ENCODE measurements around the gene SUMF1. TPM values are rescaled to one million over a fixed set of nuclear protein-coding genes. Genes with fewer than 3 reads are reported as not detected.

The SUMF1 gene
- total and polyA plus RNA-seq, 2 of the 13 experiments (the other 11 are each of a cell fraction or from before 2014, with no cell fraction given): 18.5 to 28.9 TPM

DNA sequence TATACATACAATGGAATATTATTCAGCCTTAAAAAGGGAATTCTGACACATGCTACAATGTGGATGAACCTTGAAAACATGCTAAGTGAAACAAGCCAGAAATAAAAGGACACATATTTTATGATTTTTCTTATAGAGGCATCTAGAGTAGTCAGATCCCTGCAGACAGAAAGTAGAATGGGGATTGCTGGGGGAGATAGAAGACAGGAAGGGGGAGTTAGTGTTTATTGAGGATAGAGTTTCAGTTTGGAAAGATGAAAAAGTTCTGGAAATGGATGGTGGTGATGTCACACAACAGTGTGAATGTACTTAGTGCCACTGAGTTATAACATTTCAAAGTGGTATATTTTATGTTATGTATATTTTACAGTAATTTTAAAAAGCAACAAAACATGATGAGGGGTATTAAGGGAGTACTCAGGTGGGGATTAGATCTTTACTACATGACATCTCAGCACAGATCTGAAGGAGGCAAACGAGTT is 30.8 kb upstream of the SUMF1 start:
- POLR2A ChIA-PET: no interaction called here

More for the DNA sequence above, 30.8 kb upstream of the SUMF1 start:
- CTCF ChIA-PET (ENCODE audit: low intra/inter-chr PET ratio, low total read pairs): no interaction called here
- in situ Hi-C loops (cut with HindIII; ENCODE audit: extremely low pct_ligation_motif_present, low pct_unique_long_range_greater_than_20kb) (loop anchor here (5.0 kb wide), 1 partner anchor 69 kb away; no protein-coding TSS in a partner anchor), intact Hi-C loops (cut with micrococcal nuclease; ENCODE audit: unreplicated experiment) (loop anchor here (10.0 kb wide), 1 partner anchor 137 kb away; no protein-coding TSS in a partner anchor)
- Histone ChIP-seq H3K9ac (ENCODE audit: insufficient read depth, low read depth, low read length) (no peak overlapping the region), H3K36me3 (replicated peaks in 1 of 2; ENCODE audit: control insufficient read depth in 1 of 2, insufficient read depth in 2 of 2, low read length in 2 of 2) (peaks cover 0 to 4% of the 10 kb centered on the region in 2 experiments; a peak in 1 of 5 replicates), H3K4me2 (ENCODE audit: low read depth, low read length) (no peak overlapping the region), H2AFZ (ENCODE audit: low read length) (no peak overlapping the region), H4K20me1 (ENCODE audit: insufficient read depth, low read length) (no peaks in the 10 kb centered on the region), H3K4me3 (replicated peaks in 1 of 3; ENCODE audit: insufficient read depth in 1 of 3, low read depth in 2 of 3, low read length in 3 of 3) (no peak overlapping the region), H3K79me2 (ENCODE audit: insufficient read depth, low read length) (peaks cover 4% of the 10 kb centered on the region), H3K4me1 (ENCODE audit: insufficient read depth, low read length) (peaks cover 63% of the 10 kb centered on the region), H3K9me3 (ENCODE audit: low read length) (no peaks in the 10 kb centered on the region), H3K27me3 (ENCODE audit: control insufficient read depth in 1 of 2, insufficient read depth in 2 of 2, low read length in 2 of 2) (no peaks in the 10 kb centered on the region), H3K27ac (ENCODE audit: extremely low read length, insufficient read depth, low read length) (no peak overlapping the region)
- BruUV-seq (replicated peaks): no TSS peak
- DNase-seq (ENCODE audit: low spot score) (no peak), ATAC-seq (no peak), FAIRE-seq (no peak)
- 66% methylated on average over 1 of the region's 1 CpG for WGBS (ENCODE audit: low lambda C conversion rate)
- no peak for TF ChIP-seq TEAD2 (CRISPR knock-in tag; IDR thresholded peaks at IDR 0.05)
- no peak for TF ChIP-seq KAT8 (CRISPR knock-in tag; IDR thresholded peaks at IDR 0.05)
- TF ChIP-seq SP5 (CRISPR knock-in tag; IDR thresholded peaks at IDR 0.05; ENCODE audit: borderline replicate concordance, low read depth): no peak
- TF ChIP-seq, protein P1, sequence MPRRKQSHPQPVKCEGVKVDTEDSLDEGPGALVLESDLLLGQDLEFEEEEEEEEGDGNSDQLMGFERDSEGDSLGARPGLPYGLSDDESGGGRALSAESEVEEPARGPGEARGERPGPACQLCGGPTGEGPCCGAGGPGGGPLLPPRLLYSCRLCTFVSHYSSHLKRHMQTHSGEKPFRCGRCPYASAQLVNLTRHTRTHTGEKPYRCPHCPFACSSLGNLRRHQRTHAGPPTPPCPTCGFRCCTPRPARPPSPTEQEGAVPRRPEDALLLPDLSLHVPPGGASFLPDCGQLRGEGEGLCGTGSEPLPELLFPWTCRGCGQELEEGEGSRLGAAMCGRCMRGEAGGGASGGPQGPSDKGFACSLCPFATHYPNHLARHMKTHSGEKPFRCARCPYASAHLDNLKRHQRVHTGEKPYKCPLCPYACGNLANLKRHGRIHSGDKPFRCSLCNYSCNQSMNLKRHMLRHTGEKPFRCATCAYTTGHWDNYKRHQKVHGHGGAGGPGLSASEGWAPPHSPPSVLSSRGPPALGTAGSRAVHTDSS (CRISPR knock-in tag; conservative IDR thresholded peaks at IDR 0.05): no peak
- TF ChIP-seq ZFYVE20 (CRISPR knock-in tag; IDR thresholded peaks at IDR 0.05; ENCODE audit: borderline replicate concordance, low read depth): no peak
- TF ChIP-seq, protein P2, sequence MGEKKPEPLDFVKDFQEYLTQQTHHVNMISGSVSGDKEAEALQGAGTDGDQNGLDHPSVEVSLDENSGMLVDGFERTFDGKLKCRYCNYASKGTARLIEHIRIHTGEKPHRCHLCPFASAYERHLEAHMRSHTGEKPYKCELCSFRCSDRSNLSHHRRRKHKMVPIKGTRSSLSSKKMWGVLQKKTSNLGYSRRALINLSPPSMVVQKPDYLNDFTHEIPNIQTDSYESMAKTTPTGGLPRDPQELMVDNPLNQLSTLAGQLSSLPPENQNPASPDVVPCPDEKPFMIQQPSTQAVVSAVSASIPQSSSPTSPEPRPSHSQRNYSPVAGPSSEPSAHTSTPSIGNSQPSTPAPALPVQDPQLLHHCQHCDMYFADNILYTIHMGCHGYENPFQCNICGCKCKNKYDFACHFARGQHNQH (CRISPR knock-in tag; IDR thresholded peaks at IDR 0.05): no peak
- no peak for TF ChIP-seq ZNF264 (CRISPR knock-in tag; IDR thresholded peaks at IDR 0.05)
- TF ChIP-seq ZNF326 (CRISPR knock-in tag; IDR thresholded peaks at IDR 0.05; ENCODE audit: borderline replicate concordance): no peak
- TF ChIP-seq ZFAT (CRISPR knock-in tag; conservative IDR thresholded peaks at IDR 0.05): no peak
- TF ChIP-seq ZNF589 (CRISPR knock-in tag; conservative IDR thresholded peaks at IDR 0.05): no peak
- no peak for TF ChIP-seq NCOA2 (CRISPR knock-in tag; IDR thresholded peaks at IDR 0.05)
- TF ChIP-seq, protein P3, sequence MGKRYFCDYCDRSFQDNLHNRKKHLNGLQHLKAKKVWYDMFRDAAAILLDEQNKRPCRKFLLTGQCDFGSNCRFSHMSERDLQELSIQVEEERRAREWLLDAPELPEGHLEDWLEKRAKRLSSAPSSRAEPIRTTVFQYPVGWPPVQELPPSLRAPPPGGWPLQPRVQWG (CRISPR knock-in tag; IDR thresholded peaks at IDR 0.05; ENCODE audit: borderline replicate concordance, low read depth): no peak
- no peak for TF ChIP-seq ZMYM4 (CRISPR knock-in tag; IDR thresholded peaks at IDR 0.05)
- TF ChIP-seq, protein P4, sequence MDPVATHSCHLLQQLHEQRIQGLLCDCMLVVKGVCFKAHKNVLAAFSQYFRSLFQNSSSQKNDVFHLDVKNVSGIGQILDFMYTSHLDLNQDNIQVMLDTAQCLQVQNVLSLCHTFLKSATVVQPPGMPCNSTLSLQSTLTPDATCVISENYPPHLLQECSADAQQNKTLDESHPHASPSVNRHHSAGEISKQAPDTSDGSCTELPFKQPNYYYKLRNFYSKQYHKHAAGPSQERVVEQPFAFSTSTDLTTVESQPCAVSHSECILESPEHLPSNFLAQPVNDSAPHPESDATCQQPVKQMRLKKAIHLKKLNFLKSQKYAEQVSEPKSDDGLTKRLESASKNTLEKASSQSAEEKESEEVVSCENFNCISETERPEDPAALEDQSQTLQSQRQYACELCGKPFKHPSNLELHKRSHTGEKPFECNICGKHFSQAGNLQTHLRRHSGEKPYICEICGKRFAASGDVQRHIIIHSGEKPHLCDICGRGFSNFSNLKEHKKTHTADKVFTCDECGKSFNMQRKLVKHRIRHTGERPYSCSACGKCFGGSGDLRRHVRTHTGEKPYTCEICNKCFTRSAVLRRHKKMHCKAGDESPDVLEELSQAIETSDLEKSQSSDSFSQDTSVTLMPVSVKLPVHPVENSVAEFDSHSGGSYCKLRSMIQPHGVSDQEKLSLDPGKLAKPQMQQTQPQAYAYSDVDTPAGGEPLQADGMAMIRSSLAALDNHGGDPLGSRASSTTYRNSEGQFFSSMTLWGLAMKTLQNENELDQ (CRISPR knock-in tag; IDR thresholded peaks at IDR 0.05; ENCODE audit: borderline replicate concordance): no peak
- TF ChIP-seq SP140L (CRISPR knock-in tag; IDR thresholded peaks at IDR 0.05; ENCODE audit: borderline replicate concordance): no peak
- TF ChIP-seq ZNF510 (CRISPR knock-in tag; IDR thresholded peaks at IDR 0.05; ENCODE audit: low read depth): no peak
- TF ChIP-seq HNRNPLL (IDR thresholded peaks at IDR 0.05; ENCODE audit: low read depth, low read length, poor library complexity, severe bottlenecking): no peak
- no peak for TF ChIP-seq NKX3-1 (CRISPR knock-in tag; IDR thresholded peaks at IDR 0.05)
- TF ChIP-seq MAZ (IDR thresholded peaks at IDR 0.05; ENCODE audit: borderline replicate concordance, low read depth, low read length): no peak
- no peak for TF ChIP-seq MAZ (CRISPR knock-in tag; IDR thresholded peaks at IDR 0.05; ENCODE audit: low read depth)
- TF ChIP-seq ZNF274 (CRISPR knock-in tag; IDR thresholded peaks at IDR 0.05): no peak
